HG03378 (cell line): ENCODE results near the gene SIL1.
"Not testable (repeated sequence)": the region's sequence is repeated elsewhere in the genome, so short reads cannot be mapped to it uniquely, and the experiment has no call there.

ENCODE experiments used
- ATAC-seq: cut with Tn5 transposase; IDR thresholded peaks from one replicate; pipeline ENCODE4 v1.9.1; 2021; ENCODE audit warnings: mild to moderate bottlenecking, moderate library complexity; ENCODE audit not compliant: unreplicated experiment

SIL1 gene

GRCh38 chr5:139197710-139198669 is at the start of gene SIL1:
Gene SIL1, minus strand, starts transcription at chr5:139198368. Its CDS starts 70,525 bp downstream, at chr5:139127843.
- peak; percentile 83 for ATAC-seq

- no peak for ATAC-seq
These were observed 48.2 kb upstream of the SIL1 start for GRCh38 chr5:139246394-139246793.

GRCh38 chr5:139245637-139246339 is 47.6 kb upstream of the SIL1 start:
- no peak for ATAC-seq

GRCh38 chr5:139243425-139243970 is 45.3 kb upstream of the SIL1 start:
- no peak for ATAC-seq

- ATAC-seq: no peak
These were observed 43.0 kb upstream of the SIL1 start for GRCh38 chr5:139241139-139241538.

GRCh38 chr5:139236479-139236878 is 38.3 kb upstream of the SIL1 start:
- ATAC-seq: no peak

GRCh38 chr5:139232147-139232724 is 34.1 kb upstream of the SIL1 start:
- no peak for ATAC-seq

GRCh38 chr5:139228201-139228803 is 30.1 kb upstream of the SIL1 start:
- ATAC-seq: no peak

GRCh38 chr5:139226131-139226530 is 28.0 kb upstream of the SIL1 start:
- no peak for ATAC-seq

GRCh38 chr5:139223481-139223880 is 25.3 kb upstream of the SIL1 start:
- no peak for ATAC-seq

GRCh38 chr5:139222346-139222745 is 24.2 kb upstream of the SIL1 start:
- ATAC-seq: no peak

- ATAC-seq: not testable (repeated sequence)
These were observed 19.9 kb upstream of the SIL1 start for GRCh38 chr5:139218038-139218437.

- ATAC-seq: no peak
These were observed 17.2 kb upstream of the SIL1 start for GRCh38 chr5:139215107-139215975.

GRCh38 chr5:139214646-139215045 is 16.5 kb upstream of the SIL1 start:
- ATAC-seq: no peak

- no peak for ATAC-seq
These were observed 14.7 kb upstream of the SIL1 start for GRCh38 chr5:139212906-139213305.

- no peak for ATAC-seq
These were observed 14.3 kb upstream of the SIL1 start for GRCh38 chr5:139212486-139212885.

GRCh38 chr5:139210585-139210984 is 12.4 kb upstream of the SIL1 start:
- ATAC-seq: no peak

- ATAC-seq: no peak
These were observed 9.3 kb upstream of the SIL1 start for GRCh38 chr5:139207297-139208000.

- no peak for ATAC-seq
These were observed 7.4 kb upstream of the SIL1 start for GRCh38 chr5:139205586-139205985.
